GM10266 (cell line): ENCODE results near the gene WSB1.

Experiments used
- DNase-seq: peaks from one replicate; pipeline ENCODE4 v3.0.0; 2012; ENCODE audit errors: extremely low spot score
- CTCF ChIP-seq: IDR thresholded peaks from 2 replicates; pipeline ENCODE4 v1.5.1; 2012; ENCODE audit warnings: mild to moderate bottlenecking, low read depth; ENCODE audit not compliant: control insufficient read depth, insufficient read depth; ENCODE audit errors: missing control alignments

The WSB1 gene

GRCh38 chr17:27333410-27333980 lies 39.6 kb downstream of the WSB1 start:
- DNase-seq = no peak
- no peak for TF ChIP-seq CTCF

- TF ChIP-seq CTCF = no peak
These were observed 42.3 kb downstream of the WSB1 start for GRCh38 chr17:27336184-27336583.

GRCh38 chr17:27338536-27338985 lies 44.6 kb downstream of the WSB1 start:
- DNase-seq = peak; percentile 55
- TF ChIP-seq CTCF = no peak

More at GRCh38 chr17:27336184-27336583, 42.3 kb downstream of the WSB1 start:
- no peak for DNase-seq

- no peak for TF ChIP-seq CTCF
These were observed 45.4 kb downstream of the WSB1 start for GRCh38 chr17:27339198-27339835.

GRCh38 chr17:27339836-27340550 lies 46.1 kb downstream of the WSB1 start:
- DNase-seq = no peak
- no peak for TF ChIP-seq CTCF

More at GRCh38 chr17:27339198-27339835, 45.4 kb downstream of the WSB1 start:
- DNase-seq = peak; percentile 47

- no peak for TF ChIP-seq CTCF
- DNase-seq = no peak
These were observed 46.7 kb downstream of the WSB1 start for GRCh38 chr17:27340575-27340974.

GRCh38 chr17:27341041-27341471 lies 47.1 kb downstream of the WSB1 start:
- TF ChIP-seq CTCF = no peak
- DNase-seq = no peak
